H1 (cell line): ENCODE data around the gene MVP. TPM values are rescaled to one million over a fixed set of nuclear protein-coding genes. Genes with fewer than 3 reads are reported as not detected.
A peak's percentile ranks its signal among the peaks of the same experiment; 100 is the strongest.

Experiments
- BACH1 ChIP-seq: IDR thresholded peaks from 2 replicates; pipeline ENCODE4 v1.6.1; 2012; ENCODE audit warnings: low read length, improper control_type of control experiment
- CBX8 ChIP-seq: fragments of 300-800, 300-1000 bp; sonication (generic); IDR thresholded peaks from 2 replicates; pipeline ENCODE4 v1.7.1; 2016; ENCODE audit warnings: low read depth, low read length, borderline replicate concordance
- EZH2 ChIP-seq: fragments of 200-600 bp; sonication (generic); IDR thresholded peaks from 2 replicates; pipeline ENCODE4 v1.7.1; 2012; ENCODE audit warnings: low read depth, mild to moderate bottlenecking, moderate library complexity, low read length, inconsistent platforms; ENCODE audit not compliant: severe bottlenecking
- FOSL1 ChIP-seq: IDR thresholded peaks from 2 replicates; pipeline ENCODE4 v1.6.1; 2011; ENCODE audit warnings: mild to moderate bottlenecking, low read depth, low read length, moderate library complexity; ENCODE audit not compliant: insufficient read depth
- GTF2F1 ChIP-seq: IDR thresholded peaks from 2 replicates; pipeline ENCODE4 v1.6.1; 2012; ENCODE audit warnings: low read depth, low read length, improper control_type of control experiment, borderline replicate concordance
- HDAC2 ChIP-seq, 2 experiments: fragments of 300-600 bp in 1 of 2; sonication (generic) in 1 of 2; IDR thresholded peaks; 2 replicates each; pipeline ENCODE4 v1.6.1; 2011 to 2012; ENCODE audit warnings: low read depth in 2 of 2, low read length in 2 of 2, mild to moderate bottlenecking in 2 of 2, moderate library complexity in 2 of 2, borderline replicate concordance in 1 of 2, inconsistent platforms in 1 of 2
- JUND ChIP-seq: IDR thresholded peaks from 2 replicates; pipeline ENCODE4 v1.6.1; 2011; ENCODE audit warnings: mild to moderate bottlenecking, improper control_type of control experiment, low read length
- KDM5A ChIP-seq: fragments of 200-600 bp; IDR thresholded peaks from 2 replicates; pipeline ENCODE4 v1.7.1; 2012; ENCODE audit warnings: mild to moderate bottlenecking, low read length, inconsistent platforms, mixed read lengths
- MAFK ChIP-seq: IDR thresholded peaks from 2 replicates; pipeline ENCODE4 v1.6.1; 2012; ENCODE audit warnings: low read depth, mild to moderate bottlenecking, improper control_type of control experiment, low read length
- POLR2A ChIP-seq, 2 experiments: IDR thresholded peaks; 1 replicate in 1 of 2; 2 replicates in 1 of 2; pipeline ENCODE4 v1.6.1; 2011; ENCODE audit warnings: low read depth in 2 of 2, low read length in 2 of 2, mild to moderate bottlenecking in 2 of 2; ENCODE audit errors: control extremely low read depth in 1 of 2
- POLR2AphosphoS5 ChIP-seq: IDR thresholded peaks from 2 replicates; pipeline ENCODE4 v1.6.1; 2011; ENCODE audit warnings: low read depth, low read length
- RBBP5 ChIP-seq: IDR thresholded peaks from 2 replicates; pipeline ENCODE4 v1.7.1; 2012; ENCODE audit warnings: low read depth, mild to moderate bottlenecking, inconsistent platforms, low read length, moderate library complexity, borderline replicate concordance
- RXRA ChIP-seq: IDR thresholded peaks from 2 replicates; pipeline ENCODE4 v1.6.1; 2011; ENCODE audit warnings: low read depth, mild to moderate bottlenecking, low read length, moderate library complexity; ENCODE audit not compliant: insufficient read depth
- SIRT6 ChIP-seq: IDR thresholded peaks from one replicate; pipeline ENCODE4 v1.7.1; 2012; ENCODE audit warnings: low read length, inconsistent platforms
- SP1 ChIP-seq: IDR thresholded peaks from 2 replicates; pipeline ENCODE4 v1.6.1; 2011; ENCODE audit warnings: low read depth, low read length
- SRF ChIP-seq: IDR thresholded peaks from 2 replicates; pipeline ENCODE4 v1.6.1; 2011; ENCODE audit warnings: mild to moderate bottlenecking, low read depth, low read length, moderate library complexity
- TAF1 ChIP-seq: IDR thresholded peaks from 2 replicates; pipeline ENCODE4 v1.6.1; 2011; ENCODE audit warnings: mild to moderate bottlenecking, low read depth, low read length
- YY1 ChIP-seq: IDR thresholded peaks from 2 replicates; pipeline ENCODE4 v1.6.1; 2011; ENCODE audit warnings: low read depth, mild to moderate bottlenecking, low read length
- polyA plus RNA-seq, 7 experiments: library from polyadenylated mRNA; depleted of rRNA in 3 of 7; stranded (reverse) in 5 of 7; unstranded in 2 of 7; fragments of >200 nt in 5 of 7; fragments of 200-250 nt in 2 of 7; gene quantifications; 1 replicate in 5 of 7; 2 replicates in 1 of 7; 4 replicates in 1 of 7; pipeline versions ENCODE4 v1.2.1 to v1.2.3, GENCODE V29; 2011 to 2013; ENCODE audit warnings: missing spikeins in 2 of 7, mixed read lengths in 2 of 7
- total RNA-seq: library from RNA; stranded (reverse); fragmentation: NEBNext Ultra II Directional; extraction: Animal tissue kit (Norgen Biotek cat#: 25700); gene quantifications from 2 replicates; pipeline ENCODE4 v1.2.1, GENCODE V29; 2021
- TF ChIP-seq, protein P1 (sequence below): IDR thresholded peaks from 2 replicates; pipeline ENCODE4 v1.6.1; 2012; ENCODE audit warnings: inconsistent platforms
- TF ChIP-seq, protein P2 (sequence below): IDR thresholded peaks from 2 replicates; pipeline ENCODE4 v1.6.1; 2012; ENCODE audit warnings: inconsistent platforms

Gene MVP
- total and polyA plus RNA-seq, 2 of the 8 experiments (the other 6 are each of a cell fraction or from before 2014, with no cell fraction given), result 1.9 TPM

DNA sequence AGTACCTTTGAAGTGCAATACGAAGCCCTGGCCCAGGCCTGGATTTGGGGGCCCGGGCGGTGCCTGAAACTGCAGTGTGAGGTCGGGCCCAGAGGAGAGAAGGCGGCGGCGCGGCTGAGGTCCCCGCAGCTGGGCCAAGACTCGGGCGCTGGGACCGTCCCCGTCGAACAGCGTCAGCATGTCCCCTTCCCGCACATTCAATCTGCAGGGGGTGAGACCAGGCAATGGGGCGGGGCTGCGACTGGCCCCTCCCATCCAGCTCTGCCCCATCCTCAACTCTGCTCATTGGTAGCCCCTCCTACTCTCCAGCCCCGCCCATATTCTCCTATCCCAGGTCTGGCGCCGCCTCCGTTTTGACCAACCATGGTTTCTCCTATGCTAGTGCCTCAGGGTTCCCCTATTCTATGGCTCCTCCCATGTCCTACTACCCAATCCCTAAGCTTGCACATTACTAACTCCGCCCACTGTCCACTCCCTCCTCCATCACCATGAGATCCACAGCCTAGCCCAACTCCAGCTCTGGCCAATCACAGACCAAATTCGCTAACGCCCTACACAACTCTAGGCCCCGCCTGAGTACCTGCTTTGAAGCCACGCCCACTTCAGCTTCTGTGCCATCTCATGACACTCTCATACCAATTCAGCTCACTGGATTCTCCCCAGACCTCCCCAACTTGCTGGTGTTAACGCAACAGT is 57.2 kb downstream of the MVP start (continued):
- TF ChIP-seq EZH2 (no peak), POLR2A (IDR thresholded peaks at IDR 0.05; ENCODE audit: control extremely low read depth in 1 of 2, low read depth in 2 of 2, low read length in 2 of 2) (peak in 1 of 2 experiments; percentile 65; a peak in 2 of 3 replicates), BACH1 (no peak), GTF2F1 (no peak), KDM5A (no peak), POLR2AphosphoS5 (peak; percentile 64), SP1 (peak; percentile 63; the same call in 1 of the 2 replicates), RBBP5 (no peak), JUND (no peak), TAF1 (no peak), RXRA (no peak), SRF (0 out of 2 replicates have a peak, but pooled peaks have one; percentile 1), SIRT6 (no peak), HDAC2 (IDR thresholded peaks at IDR 0.05; ENCODE audit: borderline replicate concordance in 1 of 2, low read depth in 2 of 2, low read length in 2 of 2) (no peak), CBX8 (no peak), FOSL1 (no peak), YY1 (no peak), MAFK (no peak)
- TF ChIP-seq, protein P1, sequence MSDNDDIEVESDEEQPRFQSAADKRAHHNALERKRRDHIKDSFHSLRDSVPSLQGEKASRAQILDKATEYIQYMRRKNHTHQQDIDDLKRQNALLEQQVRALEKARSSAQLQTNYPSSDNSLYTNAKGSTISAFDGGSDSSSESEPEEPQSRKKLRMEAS, result peak; percentile 59
- TF ChIP-seq, protein P2, sequence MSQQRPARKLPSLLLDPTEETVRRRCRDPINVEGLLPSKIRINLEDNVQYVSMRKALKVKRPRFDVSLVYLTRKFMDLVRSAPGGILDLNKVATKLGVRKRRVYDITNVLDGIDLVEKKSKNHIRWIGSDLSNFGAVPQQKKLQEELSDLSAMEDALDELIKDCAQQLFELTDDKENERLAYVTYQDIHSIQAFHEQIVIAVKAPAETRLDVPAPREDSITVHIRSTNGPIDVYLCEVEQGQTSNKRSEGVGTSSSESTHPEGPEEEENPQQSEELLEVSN, result peak; percentile 89
- TF ChIP-seq, all 59 proteins: peak for 9
